HG02763 (cell line): Measurements from ENCODE around the gene TRAPPC3.

Experiments used
- ATAC-seq: cut with Tn5 transposase; IDR thresholded peaks from one replicate; pipeline ENCODE4 v1.9.1; 2021; ENCODE audit warnings: mild to moderate bottlenecking, moderate library complexity; ENCODE audit not compliant: unreplicated experiment

The TRAPPC3 gene

DNA sequence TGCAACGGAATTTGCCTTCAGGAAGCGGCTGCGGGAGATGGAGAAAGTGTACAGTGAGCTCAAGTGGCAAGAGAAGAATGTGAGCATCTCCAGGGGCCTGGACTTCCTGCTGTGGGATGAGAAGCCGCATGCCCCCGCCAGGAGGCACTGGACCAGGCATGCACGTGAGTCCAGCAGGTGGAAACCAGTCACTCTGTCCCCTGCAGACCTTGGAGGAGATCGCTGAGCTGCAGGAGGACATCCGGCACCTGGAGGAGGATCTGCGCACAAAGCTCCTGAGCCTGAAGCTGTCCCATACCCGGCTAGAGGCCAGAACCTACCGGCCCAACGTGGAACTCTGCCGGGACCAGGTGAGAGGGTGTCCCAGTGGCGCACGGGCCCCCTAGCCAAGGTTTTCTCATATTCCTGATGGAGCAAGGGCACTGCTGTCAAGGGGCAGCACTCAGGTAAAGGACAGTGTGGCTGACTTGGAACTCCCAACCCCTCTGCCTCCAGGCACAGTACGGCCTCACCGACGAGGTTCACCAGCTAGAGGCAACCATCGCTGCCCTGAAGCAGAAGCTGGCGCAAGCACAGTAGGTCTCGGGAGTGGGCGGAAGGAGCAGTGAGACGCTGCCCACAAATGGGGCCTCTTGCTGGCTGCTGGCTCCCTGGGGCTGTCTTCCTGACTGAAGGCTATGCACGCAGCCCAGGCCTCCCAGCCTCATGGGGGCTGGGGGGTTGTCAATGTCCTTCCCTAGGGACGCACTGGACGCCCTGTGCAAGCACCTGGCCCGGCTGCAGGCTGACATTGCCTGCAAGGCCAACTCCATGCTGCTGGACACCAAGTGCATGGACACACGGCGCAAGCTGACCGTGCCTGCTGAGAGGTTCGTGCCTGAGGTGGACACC is 61.8 kb downstream of the TRAPPC3 start:
- ATAC-seq = no peak
